ENCODE data around the gene ARID1B. TPM values are rescaled to one million over a fixed set of nuclear protein-coding genes. Genes with fewer than 3 reads are reported as not detected.
A peak's percentile ranks its signal among the peaks of the same experiment; 100 is the strongest.

The ARID1B gene
- total RNA-seq, 1 experiment from 2014 or later: 60.3 TPM

DNA sequence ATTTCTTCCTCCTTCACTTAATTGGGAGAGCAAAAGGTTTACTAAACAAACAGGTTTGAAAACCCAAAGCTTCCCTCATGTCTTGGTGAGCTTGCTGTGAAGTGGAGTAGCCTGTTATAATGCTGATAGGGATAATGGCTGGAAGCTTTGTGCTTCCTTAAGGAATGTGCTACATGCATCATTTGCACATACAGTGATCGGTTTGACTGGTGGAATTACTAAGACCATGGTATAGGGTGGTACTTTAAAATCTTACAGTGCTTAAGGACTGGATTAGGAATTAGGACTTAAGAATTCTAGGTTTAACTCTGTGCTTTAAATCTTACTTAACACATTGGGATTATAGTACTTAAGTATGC, 75.7 kb downstream of the ARID1B start:
- DNase-seq (ENCODE audit: low spot score): no peak
- H3K27me3 Mint-ChIP-seq (ENCODE audit: low read depth): no peaks in the 10 kb centered on the region
- H3K27ac Mint-ChIP-seq: peak overlapping the region; percentile 96
- CTCF ChIA-PET: interaction anchor here (1.0 to 1.9 kb wide), 5 partner anchors 13 to 80 kb away, joined by 4 to 6 read pairs (median 4); no protein-coding TSS in a partner anchor
- H3K4me3 Mint-ChIP-seq: peak overlapping the region; percentile 64
- no peaks in the 10 kb centered on the region for H3K36me3 Mint-ChIP-seq
- POLR2A ChIA-PET: interaction anchor here (0.6 kb wide), 1 partner anchor 82 kb away, joined by 3 read pairs; no protein-coding TSS in a partner anchor
- peak; percentile 92 for ATAC-seq
- H3K9me3 Mint-ChIP-seq: no peaks in the 10 kb centered on the region
- peaks cover 95% of the 10 kb centered on the region for H3K4me1 Mint-ChIP-seq
- TF ChIP-seq, protein P1, sequence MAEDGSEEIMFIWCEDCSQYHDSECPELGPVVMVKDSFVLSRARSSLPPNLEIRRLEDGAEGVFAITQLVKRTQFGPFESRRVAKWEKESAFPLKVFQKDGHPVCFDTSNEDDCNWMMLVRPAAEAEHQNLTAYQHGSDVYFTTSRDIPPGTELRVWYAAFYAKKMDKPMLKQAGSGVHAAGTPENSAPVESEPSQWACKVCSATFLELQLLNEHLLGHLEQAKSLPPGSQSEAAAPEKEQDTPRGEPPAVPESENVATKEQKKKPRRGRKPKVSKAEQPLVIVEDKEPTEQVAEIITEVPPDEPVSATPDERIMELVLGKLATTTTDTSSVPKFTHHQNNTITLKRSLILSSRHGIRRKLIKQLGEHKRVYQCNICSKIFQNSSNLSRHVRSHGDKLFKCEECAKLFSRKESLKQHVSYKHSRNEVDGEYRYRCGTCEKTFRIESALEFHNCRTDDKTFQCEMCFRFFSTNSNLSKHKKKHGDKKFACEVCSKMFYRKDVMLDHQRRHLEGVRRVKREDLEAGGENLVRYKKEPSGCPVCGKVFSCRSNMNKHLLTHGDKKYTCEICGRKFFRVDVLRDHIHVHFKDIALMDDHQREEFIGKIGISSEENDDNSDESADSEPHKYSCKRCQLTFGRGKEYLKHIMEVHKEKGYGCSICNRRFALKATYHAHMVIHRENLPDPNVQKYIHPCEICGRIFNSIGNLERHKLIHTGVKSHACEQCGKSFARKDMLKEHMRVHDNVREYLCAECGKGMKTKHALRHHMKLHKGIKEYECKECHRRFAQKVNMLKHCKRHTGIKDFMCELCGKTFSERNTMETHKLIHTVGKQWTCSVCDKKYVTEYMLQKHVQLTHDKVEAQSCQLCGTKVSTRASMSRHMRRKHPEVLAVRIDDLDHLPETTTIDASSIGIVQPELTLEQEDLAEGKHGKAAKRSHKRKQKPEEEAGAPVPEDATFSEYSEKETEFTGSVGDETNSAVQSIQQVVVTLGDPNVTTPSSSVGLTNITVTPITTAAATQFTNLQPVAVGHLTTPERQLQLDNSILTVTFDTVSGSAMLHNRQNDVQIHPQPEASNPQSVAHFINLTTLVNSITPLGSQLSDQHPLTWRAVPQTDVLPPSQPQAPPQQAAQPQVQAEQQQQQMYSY (CRISPR knock-in tag; IDR thresholded peaks at IDR 0.05): no peak
- TF ChIP-seq, protein P2, sequence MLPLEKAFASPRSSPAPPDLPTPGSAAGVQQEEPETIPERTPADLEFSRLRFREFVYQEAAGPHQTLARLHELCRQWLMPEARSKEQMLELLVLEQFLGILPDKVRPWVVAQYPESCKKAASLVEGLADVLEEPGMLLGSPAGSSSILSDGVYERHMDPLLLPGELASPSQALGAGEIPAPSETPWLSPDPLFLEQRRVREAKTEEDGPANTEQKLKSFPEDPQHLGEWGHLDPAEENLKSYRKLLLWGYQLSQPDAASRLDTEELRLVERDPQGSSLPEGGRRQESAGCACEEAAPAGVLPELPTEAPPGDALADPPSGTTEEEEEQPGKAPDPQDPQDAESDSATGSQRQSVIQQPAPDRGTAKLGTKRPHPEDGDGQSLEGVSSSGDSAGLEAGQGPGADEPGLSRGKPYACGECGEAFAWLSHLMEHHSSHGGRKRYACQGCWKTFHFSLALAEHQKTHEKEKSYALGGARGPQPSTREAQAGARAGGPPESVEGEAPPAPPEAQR (CRISPR knock-in tag; IDR thresholded peaks at IDR 0.05): no peak
- TF ChIP-seq, protein P3, sequence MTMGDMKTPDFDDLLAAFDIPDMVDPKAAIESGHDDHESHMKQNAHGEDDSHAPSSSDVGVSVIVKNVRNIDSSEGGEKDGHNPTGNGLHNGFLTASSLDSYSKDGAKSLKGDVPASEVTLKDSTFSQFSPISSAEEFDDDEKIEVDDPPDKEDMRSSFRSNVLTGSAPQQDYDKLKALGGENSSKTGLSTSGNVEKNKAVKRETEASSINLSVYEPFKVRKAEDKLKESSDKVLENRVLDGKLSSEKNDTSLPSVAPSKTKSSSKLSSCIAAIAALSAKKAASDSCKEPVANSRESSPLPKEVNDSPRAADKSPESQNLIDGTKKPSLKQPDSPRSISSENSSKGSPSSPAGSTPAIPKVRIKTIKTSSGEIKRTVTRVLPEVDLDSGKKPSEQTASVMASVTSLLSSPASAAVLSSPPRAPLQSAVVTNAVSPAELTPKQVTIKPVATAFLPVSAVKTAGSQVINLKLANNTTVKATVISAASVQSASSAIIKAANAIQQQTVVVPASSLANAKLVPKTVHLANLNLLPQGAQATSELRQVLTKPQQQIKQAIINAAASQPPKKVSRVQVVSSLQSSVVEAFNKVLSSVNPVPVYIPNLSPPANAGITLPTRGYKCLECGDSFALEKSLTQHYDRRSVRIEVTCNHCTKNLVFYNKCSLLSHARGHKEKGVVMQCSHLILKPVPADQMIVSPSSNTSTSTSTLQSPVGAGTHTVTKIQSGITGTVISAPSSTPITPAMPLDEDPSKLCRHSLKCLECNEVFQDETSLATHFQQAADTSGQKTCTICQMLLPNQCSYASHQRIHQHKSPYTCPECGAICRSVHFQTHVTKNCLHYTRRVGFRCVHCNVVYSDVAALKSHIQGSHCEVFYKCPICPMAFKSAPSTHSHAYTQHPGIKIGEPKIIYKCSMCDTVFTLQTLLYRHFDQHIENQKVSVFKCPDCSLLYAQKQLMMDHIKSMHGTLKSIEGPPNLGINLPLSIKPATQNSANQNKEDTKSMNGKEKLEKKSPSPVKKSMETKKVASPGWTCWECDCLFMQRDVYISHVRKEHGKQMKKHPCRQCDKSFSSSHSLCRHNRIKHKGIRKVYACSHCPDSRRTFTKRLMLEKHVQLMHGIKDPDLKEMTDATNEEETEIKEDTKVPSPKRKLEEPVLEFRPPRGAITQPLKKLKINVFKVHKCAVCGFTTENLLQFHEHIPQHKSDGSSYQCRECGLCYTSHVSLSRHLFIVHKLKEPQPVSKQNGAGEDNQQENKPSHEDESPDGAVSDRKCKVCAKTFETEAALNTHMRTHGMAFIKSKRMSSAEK (CRISPR knock-in tag; IDR thresholded peaks at IDR 0.05; ENCODE audit: borderline replicate concordance): no peak
- TF ChIP-seq SP1 (CRISPR knock-in tag; conservative IDR thresholded peaks at IDR 0.05): 0 out of 2 replicates have a peak, but pooled peaks have one; percentile 29
- TF ChIP-seq TP53 (CRISPR knock-in tag; IDR thresholded peaks at IDR 0.05): no peak
- TF ChIP-seq CREB1 (CRISPR knock-in tag; IDR thresholded peaks at IDR 0.05): no peak
- TF ChIP-seq, protein P4, sequence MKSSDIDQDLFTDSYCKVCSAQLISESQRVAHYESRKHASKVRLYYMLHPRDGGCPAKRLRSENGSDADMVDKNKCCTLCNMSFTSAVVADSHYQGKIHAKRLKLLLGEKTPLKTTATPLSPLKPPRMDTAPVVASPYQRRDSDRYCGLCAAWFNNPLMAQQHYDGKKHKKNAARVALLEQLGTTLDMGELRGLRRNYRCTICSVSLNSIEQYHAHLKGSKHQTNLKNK (CRISPR knock-in tag; IDR thresholded peaks at IDR 0.05): peak; percentile 78; the same call in 1 of the 2 replicates
- TF ChIP-seq FOXK1 (CRISPR knock-in tag; IDR thresholded peaks at IDR 0.05): no peak
- TF ChIP-seq SOX15 (CRISPR knock-in tag; IDR thresholded peaks at IDR 0.05): no peak
- TF ChIP-seq GRHL2 (CRISPR knock-in tag; IDR thresholded peaks at IDR 0.05; ENCODE audit: insufficient replicate concordance, severe bottlenecking): no peak
- TF ChIP-seq TEAD1 (CRISPR knock-in tag; IDR thresholded peaks at IDR 0.05): peak; percentile 85

DNA sequence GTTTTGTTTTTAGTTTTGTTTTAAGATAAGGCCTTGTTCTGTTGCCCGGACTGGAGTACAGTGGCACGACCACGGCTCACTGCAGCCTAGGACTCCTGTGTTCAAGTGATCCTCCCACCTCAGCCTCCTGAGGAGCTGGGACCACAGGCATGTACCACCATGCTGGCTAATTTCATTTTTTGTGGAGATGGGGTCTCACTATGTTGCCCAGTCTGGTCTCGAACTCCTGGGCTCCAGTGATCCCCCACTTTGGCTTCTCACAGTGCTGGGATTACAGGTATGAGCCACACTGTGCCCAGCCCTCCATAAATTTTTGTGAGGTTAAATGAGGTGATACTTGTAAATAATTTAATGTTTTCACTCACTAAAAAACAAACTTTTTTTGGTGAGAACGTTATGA, 76.6 kb downstream of the ARID1B start:
- H3K9me3 Mint-ChIP-seq: no peaks in the 10 kb centered on the region
- no peak for ATAC-seq
- ChIA-PET POLR2A (no interaction called here), CTCF (interaction anchor here (0.5 to 1.9 kb wide), 3 partner anchors 14 to 59 kb away, joined by 4 to 6 read pairs (median 4); no protein-coding TSS in a partner anchor)
- H3K4me3 Mint-ChIP-seq: no peak overlapping the region
- peaks cover 86% of the 10 kb centered on the region for H3K4me1 Mint-ChIP-seq
- H3K27me3 Mint-ChIP-seq (ENCODE audit: low read depth): no peaks in the 10 kb centered on the region
- H3K36me3 Mint-ChIP-seq: no peaks in the 10 kb centered on the region
- no peak for TF ChIP-seq SOX15 (CRISPR knock-in tag; IDR thresholded peaks at IDR 0.05)
- peak; percentile 99 for TF ChIP-seq ZNF121 (CRISPR knock-in tag; IDR thresholded peaks at IDR 0.05)
- H3K27ac Mint-ChIP-seq: peak overlapping the region; percentile 73
- DNase-seq (ENCODE audit: low spot score): no peak
